K562 (cell line): ENCODE data around the gene SLC2A13. TPM values are rescaled to one million over a fixed set of nuclear protein-coding genes. Genes with fewer than 3 reads are reported as not detected.

Experiments used
- ATAC-seq: fragments of 200-7000 bp; cut with Tn5 transposase; 3 replicates; pipeline ENCODE4 v1.9.1; 2020; ENCODE audit warnings: moderate library complexity
- BruUV-seq: library from RNA; stranded (reverse); fragments of 400-500 nt; replicated peaks from 2 replicates; lab custom pipeline; 2021; lab: Mats Ljungman, UMichigan
- CTCF ChIA-PET: fragments of 300-600 bp; formaldehyde crosslinking; extraction: SDS; loops from one replicate; lab custom pipeline; 2021; ENCODE audit warnings: low intra/inter-chr PET ratio; lab: Yijun Ruan, JAX
- POLR2A ChIA-PET: fragments of 300-600, 350-650 bp; sonication (Branson Sonifier 250); formaldehyde crosslinking; extraction: SDS; loops from one replicate; lab custom pipeline; 2021; ENCODE audit warnings: antibody characterized with exemption, inconsistent platforms; lab: Yijun Ruan, JAX
- DNase-seq, 4 experiments: peaks; one replicate each; pipeline versions ENCODE4 v3.0.0 to v3.0.0-alpha.2; 2011 to 2018; ENCODE audit warnings: low spot score in 3 of 4, mixed read lengths in 3 of 4; ENCODE audit errors: extremely low read depth in 1 of 4
- FAIRE-seq: peaks from 2 replicates; lab custom pipeline; 2011; peaks lifted over from hg19 to GRCh38; lab: Jason Lieb, UNC
- H2AFZ ChIP-seq: 2 replicates; pipeline ENCODE4 v1.6.0; 2011; ENCODE audit warnings: low read depth, low read length, control low read depth, inconsistent platforms
- H3K27ac ChIP-seq: fragments of 200-600 bp; 3 replicates; pipeline ENCODE4 v1.8.0; 2011; ENCODE audit warnings: low read depth, mild to moderate bottlenecking, control low read depth, inconsistent platforms, low read length, moderate library complexity, mixed read lengths; ENCODE audit errors: extremely low read depth
- H3K27me3 ChIP-seq, 2 experiments: fragments of 300-600 bp in 1 of 2; 2 replicates in 1 of 2; 3 replicates in 1 of 2; pipeline versions ENCODE4 v1.6.0 to v1.8.0; 2011; ENCODE audit warnings: inconsistent platforms in 2 of 2, low read length in 2 of 2, mild to moderate bottlenecking in 1 of 2, mixed read lengths in 1 of 2, moderate library complexity in 1 of 2; ENCODE audit not compliant: control insufficient read depth in 2 of 2, insufficient read depth in 2 of 2
- H3K36me3 ChIP-seq: fragments of 300-600 bp; 3 replicates; pipeline ENCODE4 v1.8.0; 2011; ENCODE audit warnings: mild to moderate bottlenecking, low read length, inconsistent platforms; ENCODE audit not compliant: control insufficient read depth, insufficient read depth
- H3K4me1 ChIP-seq, 2 experiments: fragments of 200-600 bp in 1 of 2; replicated peaks in 1 of 2; 2 replicates in 1 of 2; 3 replicates in 1 of 2; pipeline versions ENCODE4 v1.5.1 to v1.8.0; 2011; ENCODE audit warnings: inconsistent platforms in 2 of 2, low read length in 2 of 2, mild to moderate bottlenecking in 1 of 2, mixed read lengths in 1 of 2, moderate library complexity in 1 of 2; ENCODE audit not compliant: control insufficient read depth in 2 of 2, insufficient read depth in 2 of 2
- H3K4me2 ChIP-seq: 2 replicates; pipeline ENCODE4 v1.6.1; 2011; ENCODE audit warnings: low read length, control low read depth, inconsistent platforms, mixed read lengths; ENCODE audit not compliant: insufficient read depth
- H3K4me3 ChIP-seq: fragments of 200-600 bp; sonication (generic), shearing (Covaris generic); 2 replicates; pipeline ENCODE4 v1.5.1; 2016; ENCODE audit warnings: control low read depth, inconsistent platforms
- H3K79me2 ChIP-seq: fragments of 200-600 bp; 3 replicates; pipeline ENCODE4 v1.8.0; 2011; ENCODE audit warnings: low read length, inconsistent platforms; ENCODE audit not compliant: control insufficient read depth, insufficient read depth
- H3K9ac ChIP-seq, 2 experiments: 2 replicates each; pipeline versions ENCODE4 v1.6.0 to v1.6.1; 2011; ENCODE audit warnings: low read depth in 2 of 2, low read length in 2 of 2, control low read depth in 1 of 2, inconsistent platforms in 1 of 2, mild to moderate bottlenecking in 1 of 2, mixed read lengths in 1 of 2; ENCODE audit not compliant: insufficient read depth in 1 of 2
- H3K9me1 ChIP-seq: one replicate; pipeline ENCODE4 v1.6.0; 2011; ENCODE audit warnings: inconsistent platforms, mild to moderate bottlenecking, low read length, moderate library complexity; ENCODE audit not compliant: control insufficient read depth, insufficient read depth
- H3K9me3 ChIP-seq: replicated peaks from 2 replicates; pipeline ENCODE4 v1.5.1; 2011; ENCODE audit warnings: low read depth, low read length, inconsistent platforms; ENCODE audit not compliant: control insufficient read depth, insufficient read depth
- H4K20me1 ChIP-seq: replicated peaks from 2 replicates; pipeline ENCODE4 v1.6.1; 2011; ENCODE audit warnings: low read length, inconsistent platforms, mixed read lengths; ENCODE audit not compliant: control insufficient read depth, insufficient read depth
- BCL6 ChIP-seq: fragments of 250-450 bp; sonication (Bioruptor Pico); IDR thresholded peaks from 2 replicates; pipeline ENCODE4 v1.4.0; 2020
- DACH1 ChIP-seq: fragments of 450-650 bp; IDR thresholded peaks from 2 replicates; pipeline ENCODE4 v1.6.1; 2018; ENCODE audit not compliant: partially characterized antibody
- EHMT2 ChIP-seq: fragments of 450-650 bp; IDR thresholded peaks from 2 replicates; pipeline ENCODE4 v1.6.1; 2018; ENCODE audit warnings: antibody characterized with exemption
- NCOA2 ChIP-seq, 2 experiments: fragments of 450-650 bp; IDR thresholded peaks; 2 replicates each; pipeline ENCODE4 v1.6.1; 2018; ENCODE audit warnings: mild to moderate bottlenecking in 2 of 2, moderate library complexity in 1 of 2; ENCODE audit not compliant: partially characterized antibody in 2 of 2
- ZNF644 ChIP-seq: fragments of 200-800 bp; sonication (Bioruptor generic); IDR thresholded peaks from 2 replicates; pipeline ENCODE4 v1.6.1; 2016; ENCODE audit warnings: low read depth, missing genetic modification characterization, missing compliant biosample characterization
- WGBS: fragments of 100-300 bp; shearing (Covaris generic); methylation state at CpG from one replicate; pipeline ENCODE4 v1.1.6; 2016; ENCODE audit warnings: low coverage, mixed read lengths; ENCODE audit not compliant: insufficient coverage; ENCODE audit errors: missing lambda C conversion rate; 5-methylcytosine and 5-hydroxymethylcytosine counted together
- in situ Hi-C: fragments of 300-500 bp; cut with MboI; formaldehyde crosslinking; loops from 4 replicates; pipeline ENCODE4 v1.15.0; 2018; ENCODE audit warnings: inconsistent platforms, mixed read lengths
- intact Hi-C: fragments of 100-400 bp; cut with micrococcal nuclease; formaldehyde crosslinking; loops from 2 replicates; pipeline ENCODE4 v1.14.2; 2022
- polyA plus RNA-seq, 8 experiments: library from polyadenylated mRNA; depleted of rRNA in 4 of 8; stranded (reverse) in 5 of 8; unstranded in 3 of 8; fragments of >200 nt; fragmentation: Nextera tagmentation in 2 of 8; fragmentation: Illumina TruSeq in 1 of 8; extraction: Ambion mirVana in 2 of 8; extraction: Trizol in 1 of 8; gene quantifications; 2 replicates each; pipeline versions ENCODE4 v1.2.1 to v1.2.3, GENCODE V29; 2011 to 2014; ENCODE audit warnings: inconsistent platforms in 1 of 8, missing spikeins in 1 of 8
- total RNA-seq, 7 experiments: library from RNA; depleted of rRNA in 6 of 7; stranded (reverse); fragments of >200 nt in 6 of 7; fragmentation: Illumina TruSeq in 2 of 7; extraction: Trizol in 2 of 7; gene quantifications; 2 replicates each; pipeline versions ENCODE4 v1.2.1 to v1.2.3, GENCODE V29; 2011 to 2021; ENCODE audit warnings: low replicate concordance in 1 of 7
- TF ChIP-seq, protein P1 (sequence below): fragments of 250-450 bp; sonication (Bioruptor Pico); IDR thresholded peaks from 2 replicates; pipeline ENCODE4 v1.8.0; 2022; ENCODE audit warnings: inconsistent platforms, mild to moderate bottlenecking, moderate library complexity, borderline replicate concordance

Gene SLC2A13
- total and polyA plus RNA-seq, 9 of the 15 experiments (the other 6 are each of a cell fraction or from before 2014, with no cell fraction given) = 1.7 to 12.4 (median 9.0) TPM

- TF ChIP-seq, protein P1, sequence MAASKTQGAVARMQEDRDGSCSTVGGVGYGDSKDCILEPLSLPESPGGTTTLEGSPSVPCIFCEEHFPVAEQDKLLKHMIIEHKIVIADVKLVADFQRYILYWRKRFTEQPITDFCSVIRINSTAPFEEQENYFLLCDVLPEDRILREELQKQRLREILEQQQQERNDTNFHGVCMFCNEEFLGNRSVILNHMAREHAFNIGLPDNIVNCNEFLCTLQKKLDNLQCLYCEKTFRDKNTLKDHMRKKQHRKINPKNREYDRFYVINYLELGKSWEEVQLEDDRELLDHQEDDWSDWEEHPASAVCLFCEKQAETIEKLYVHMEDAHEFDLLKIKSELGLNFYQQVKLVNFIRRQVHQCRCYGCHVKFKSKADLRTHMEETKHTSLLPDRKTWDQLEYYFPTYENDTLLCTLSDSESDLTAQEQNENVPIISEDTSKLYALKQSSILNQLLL (CRISPR knock-in tag) = no peak
- no peak for TF ChIP-seq DACH1
These were observed 289.2 kb downstream of the SLC2A13 start (continued) for GRCh38 chr12:39816671-39817185.

DNA sequence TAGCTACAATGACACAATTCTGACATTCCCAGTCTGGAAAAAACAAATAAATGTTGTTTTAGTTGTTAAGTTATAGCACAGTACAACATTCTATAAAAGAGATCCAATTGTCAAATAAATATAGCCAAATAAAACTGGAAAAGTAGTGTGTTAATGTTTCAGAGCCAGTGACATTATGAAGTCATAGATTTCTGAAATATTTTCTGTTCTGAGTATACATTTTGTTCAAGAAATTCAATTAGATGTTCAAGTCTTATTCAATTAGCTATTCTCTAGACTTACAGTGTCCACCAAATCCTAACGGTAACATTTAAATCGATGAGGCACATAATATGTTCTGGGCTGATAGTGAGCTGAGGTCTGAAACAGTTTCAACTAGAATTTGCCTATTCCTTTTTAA is 290.1 kb downstream of the SLC2A13 start:
- ATAC-seq = no peak
- no peaks in the 10 kb centered on the region for H3K4me1 ChIP-seq
- no peak overlapping the region for H3K4me3 ChIP-seq
- H3K9ac ChIP-seq = no peak overlapping the region
- no peak for FAIRE-seq
- intact Hi-C loops (no loop called here), in situ Hi-C loops (no loop called here)
- ChIA-PET POLR2A (no interaction called here), CTCF (no interaction called here)
- no peaks in the 10 kb centered on the region for H3K79me2 ChIP-seq
- H3K4me2 ChIP-seq = no peak overlapping the region
- TF ChIP-seq BCL6 (CRISPR knock-in tag) = no peak
- TF ChIP-seq NCOA2 (IDR thresholded peaks at IDR 0.05; ENCODE audit: partially characterized antibody in 2 of 2) = no peak
- no peak for TF ChIP-seq ZNF644 (tag)
- no peak for TF ChIP-seq EHMT2
- no peak overlapping the region for H2AFZ ChIP-seq
- no peaks in the 10 kb centered on the region for H3K9me1 ChIP-seq
- no peaks in the 10 kb centered on the region for H3K9me3 ChIP-seq
- no TSS peak for BruUV-seq
- DNase-seq = no peak
- WGBS = 79% methylated on average over 2 of the region's 2 CpGs
- H3K27ac ChIP-seq = no peak overlapping the region
- no peaks in the 10 kb centered on the region for H3K27me3 ChIP-seq
- H3K36me3 ChIP-seq = no peaks in the 10 kb centered on the region
- no peaks in the 10 kb centered on the region for H4K20me1 ChIP-seq
